Activated effector memory CD4-positive, alpha-beta T cell treated with Interleukin-2 at 50 U/mL for 16 hours (primary cell): ENCODE results near the gene ALDH3B2.
"Not testable (repeated sequence)": the region's sequence is repeated elsewhere in the genome, so short reads cannot be mapped to it uniquely, and the experiment has no call there.

Experiments used
- DNase-seq: peaks from one replicate; pipeline ENCODE4 v3.0.0-alpha.2; 2020

The ALDH3B2 gene

DNA sequence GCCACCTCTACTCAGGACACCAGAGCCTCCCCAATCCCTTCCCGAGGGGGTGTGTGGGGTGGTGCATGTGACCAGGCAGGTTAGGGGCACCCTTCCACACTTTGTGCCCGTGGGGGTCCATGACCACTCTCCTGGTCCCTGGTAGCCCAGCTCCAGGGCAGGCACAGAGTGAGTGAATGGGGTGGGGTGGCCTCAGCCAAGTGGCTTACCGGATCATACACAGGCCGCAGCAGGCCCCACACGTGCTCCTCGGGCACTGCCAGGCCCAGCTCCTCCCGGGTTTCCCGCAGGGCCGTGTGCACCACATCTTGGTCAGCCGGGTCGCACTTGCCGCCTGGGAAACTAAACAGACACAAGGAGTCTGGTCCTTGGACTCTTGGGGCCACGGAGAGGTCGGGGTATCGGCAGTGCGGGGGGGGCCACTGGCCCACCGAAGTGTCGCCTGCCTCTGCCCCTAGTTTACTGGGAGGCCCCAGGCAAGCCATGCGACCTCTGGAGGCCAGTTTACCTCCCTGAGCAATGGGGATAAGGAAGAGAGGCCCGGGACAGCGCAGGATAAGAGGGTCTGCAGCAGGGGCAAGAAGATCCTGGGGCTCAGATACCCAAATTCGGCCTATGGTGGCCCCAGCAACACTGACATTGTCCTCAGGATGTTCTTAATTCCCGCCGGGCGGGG is 45.6 kb downstream of the ALDH3B2 start:
- DNase-seq: no peak

DNA sequence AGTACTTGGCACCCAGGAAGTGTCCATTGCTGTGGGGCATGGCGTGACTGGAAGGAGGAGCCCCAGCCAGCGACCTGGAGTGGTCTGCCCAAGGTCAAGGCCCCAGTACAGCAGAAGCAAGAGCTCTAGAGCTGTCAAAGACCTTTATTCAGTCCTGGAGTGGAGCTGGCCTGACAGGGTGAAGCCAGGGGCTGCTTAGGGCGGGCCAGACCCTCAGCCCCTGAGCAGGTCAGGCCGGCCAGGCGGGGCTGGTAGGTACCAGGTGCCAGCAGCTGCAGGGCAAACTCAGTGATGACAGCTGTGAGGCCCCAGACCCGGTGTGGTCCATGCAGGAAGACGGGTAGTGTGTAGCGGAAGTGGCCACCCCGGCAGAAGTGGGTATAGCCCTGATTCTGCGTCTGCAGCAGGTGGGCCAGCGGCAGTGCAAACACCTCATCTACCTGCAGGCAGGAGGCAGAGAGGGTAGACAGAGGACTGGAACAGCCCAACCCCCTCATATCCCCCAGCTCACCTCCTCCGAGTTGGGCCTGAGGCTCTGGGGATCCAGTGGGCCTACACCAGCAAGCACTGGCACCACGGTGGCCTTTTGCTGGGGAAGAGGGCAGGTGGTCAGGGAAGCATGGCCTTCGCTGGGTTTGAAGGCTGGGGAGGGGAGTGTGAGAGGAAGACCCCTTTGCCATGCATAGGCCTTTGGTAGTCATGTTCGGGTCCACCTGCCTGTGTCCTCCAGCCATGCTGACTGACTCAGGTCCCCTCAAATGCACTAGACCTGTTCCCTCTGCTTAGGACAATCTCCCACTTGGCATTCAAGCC is 46.4 kb downstream of the ALDH3B2 start:
- DNase-seq: no peak

DNA sequence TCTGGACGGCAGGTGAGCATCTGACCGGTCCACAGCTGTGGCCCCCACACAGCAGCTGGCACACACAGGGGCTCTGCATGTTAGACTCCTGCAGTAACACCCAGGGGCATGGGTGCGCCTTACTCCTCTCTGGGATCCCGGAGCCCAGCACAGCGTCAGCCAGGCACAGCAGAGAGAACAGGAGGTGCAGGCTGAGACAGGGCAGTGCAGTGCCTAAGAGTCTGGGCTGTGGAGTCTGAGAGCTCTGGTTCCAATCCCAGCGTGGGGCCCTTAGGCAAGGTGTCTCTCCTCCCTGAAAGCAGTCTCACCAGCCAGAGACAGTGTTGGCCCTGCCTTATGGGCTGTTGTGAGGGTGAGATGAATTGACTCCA is 47.0 kb downstream of the ALDH3B2 start:
- DNase-seq: no peak

DNA sequence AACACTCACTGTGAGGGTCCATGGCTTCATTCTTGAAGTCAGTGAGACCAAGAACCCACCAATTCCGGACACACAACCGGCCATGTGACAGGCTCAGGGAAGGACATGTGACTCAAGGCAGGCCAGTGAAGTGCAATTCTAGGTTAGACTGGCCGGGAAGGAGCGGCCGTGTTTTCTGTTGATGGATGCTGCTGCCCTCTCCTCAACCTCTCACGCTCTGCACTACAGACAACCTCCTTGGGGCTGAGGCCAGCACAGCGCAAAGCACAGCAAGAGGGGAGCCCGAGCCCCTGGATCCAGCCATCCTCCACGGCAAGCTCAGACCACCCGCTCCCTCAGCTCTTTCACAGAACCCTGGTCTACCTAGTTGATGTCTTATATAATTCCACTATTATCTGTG is 47.5 kb downstream of the ALDH3B2 start:
- no peak for DNase-seq

DNA sequence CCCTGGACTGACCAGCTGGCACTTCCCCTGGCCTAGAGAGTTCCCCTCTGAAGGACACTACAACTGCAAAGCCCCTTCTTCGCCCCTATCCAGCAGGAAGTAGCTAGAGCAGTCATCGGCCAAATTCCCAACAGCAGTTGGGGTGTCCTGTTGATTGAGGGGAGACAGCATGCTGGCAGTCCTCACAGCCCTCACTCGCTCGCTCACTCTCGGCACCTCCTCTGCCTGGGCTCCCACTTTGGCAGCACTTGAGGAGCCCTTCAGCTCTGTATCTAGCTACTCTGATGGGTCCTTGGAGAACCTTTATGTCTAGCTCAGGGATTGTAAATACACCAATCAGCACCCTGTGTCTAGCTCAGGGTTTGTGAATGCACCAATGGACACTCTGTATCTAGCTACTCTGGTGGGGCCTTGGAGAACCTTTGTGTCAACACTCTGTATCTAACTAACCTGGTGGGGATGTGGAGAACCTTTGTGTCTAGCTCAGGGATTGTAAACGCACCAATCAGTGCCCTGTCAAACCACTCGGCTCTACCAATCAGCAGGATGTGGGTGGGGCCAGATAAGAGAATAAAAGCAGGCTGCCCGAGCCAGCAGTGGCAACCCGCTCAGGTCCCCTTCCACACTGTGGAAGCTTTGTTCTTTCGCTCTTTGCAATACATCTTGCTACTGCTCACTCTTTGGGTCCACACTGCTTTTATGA is 48.1 kb downstream of the ALDH3B2 start:
- DNase-seq: not testable (repeated sequence)

DNA sequence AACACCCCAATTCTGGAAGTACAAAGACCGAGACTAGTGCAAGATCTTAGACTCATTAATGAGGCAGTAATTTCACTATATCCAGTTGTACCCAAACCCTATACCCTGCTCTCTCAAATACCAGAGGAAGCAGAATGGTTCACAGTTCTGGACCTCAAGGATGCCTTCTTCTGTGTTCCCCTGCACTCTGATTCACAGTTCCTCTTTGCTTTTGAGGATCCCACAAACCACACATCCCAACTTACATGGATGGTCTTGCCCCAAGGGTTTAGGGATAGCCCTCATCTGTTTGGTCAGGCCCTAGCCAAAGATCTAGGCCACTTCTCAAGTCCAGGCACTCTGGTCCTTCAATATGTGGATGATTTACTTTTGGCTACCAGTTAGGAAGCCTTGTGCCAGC is 50.6 kb downstream of the ALDH3B2 start:
- DNase-seq: not testable (repeated sequence)

DNA sequence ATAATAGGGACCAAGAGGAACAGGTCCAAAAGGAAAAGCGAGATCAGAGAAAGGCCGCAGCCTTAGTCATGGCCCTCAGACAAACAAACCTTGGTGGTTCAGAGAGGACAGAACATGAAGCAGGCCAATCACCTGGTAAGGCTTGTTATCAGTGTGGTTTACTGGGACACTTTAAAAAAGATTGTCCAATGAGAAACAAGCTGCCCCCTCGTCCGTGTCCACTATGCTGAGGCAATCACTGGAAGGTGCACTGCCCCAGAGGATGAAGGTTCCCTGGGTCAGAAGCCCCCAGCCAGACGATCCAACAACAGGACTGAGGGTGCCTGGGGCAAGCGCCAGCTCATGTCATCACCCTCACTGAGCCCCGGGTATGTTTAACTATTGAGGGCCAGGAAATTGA is 51.5 kb downstream of the ALDH3B2 start:
- DNase-seq: not testable (repeated sequence)

DNA sequence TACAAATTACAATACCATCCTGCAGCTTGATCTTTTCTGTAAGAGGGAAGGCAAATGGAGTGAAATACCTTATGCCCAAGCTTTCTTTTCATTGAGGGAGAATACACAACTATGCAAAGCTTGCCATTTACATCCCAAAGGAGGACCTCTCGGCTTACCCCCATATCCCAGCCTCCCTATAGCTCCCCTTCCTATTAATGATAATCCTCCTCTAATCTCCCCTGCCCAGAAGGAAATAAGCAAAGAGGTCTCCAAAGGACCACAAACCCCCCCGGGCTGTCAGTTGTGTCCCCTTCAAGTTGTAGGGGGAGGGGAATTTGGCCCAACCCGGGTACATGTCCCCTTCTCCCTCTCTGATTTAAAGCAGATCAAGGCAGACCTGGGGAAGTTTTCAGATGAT is 52.5 kb downstream of the ALDH3B2 start:
- DNase-seq: not testable (repeated sequence)

DNA sequence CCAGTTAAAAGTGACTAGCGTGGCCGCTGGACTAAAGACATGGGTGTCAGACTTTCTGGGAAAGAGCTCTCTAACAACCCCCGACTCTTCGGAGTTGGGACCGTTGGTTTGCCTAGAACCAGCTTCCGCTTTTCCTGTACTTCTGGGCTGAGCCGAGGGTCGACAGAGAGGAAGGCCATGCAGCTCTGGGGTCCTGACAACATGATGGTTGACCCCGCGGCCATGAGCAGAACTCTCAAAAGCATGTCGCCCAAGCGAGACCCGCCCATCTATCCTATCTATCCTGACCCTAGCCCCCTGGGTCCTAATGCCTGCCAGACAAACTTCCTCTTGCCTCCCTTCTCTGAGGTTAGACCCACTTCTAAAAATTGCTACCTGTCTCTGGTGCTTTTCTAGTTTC is 53.8 kb downstream of the ALDH3B2 start:
- DNase-seq: not testable (repeated sequence)

DNA sequence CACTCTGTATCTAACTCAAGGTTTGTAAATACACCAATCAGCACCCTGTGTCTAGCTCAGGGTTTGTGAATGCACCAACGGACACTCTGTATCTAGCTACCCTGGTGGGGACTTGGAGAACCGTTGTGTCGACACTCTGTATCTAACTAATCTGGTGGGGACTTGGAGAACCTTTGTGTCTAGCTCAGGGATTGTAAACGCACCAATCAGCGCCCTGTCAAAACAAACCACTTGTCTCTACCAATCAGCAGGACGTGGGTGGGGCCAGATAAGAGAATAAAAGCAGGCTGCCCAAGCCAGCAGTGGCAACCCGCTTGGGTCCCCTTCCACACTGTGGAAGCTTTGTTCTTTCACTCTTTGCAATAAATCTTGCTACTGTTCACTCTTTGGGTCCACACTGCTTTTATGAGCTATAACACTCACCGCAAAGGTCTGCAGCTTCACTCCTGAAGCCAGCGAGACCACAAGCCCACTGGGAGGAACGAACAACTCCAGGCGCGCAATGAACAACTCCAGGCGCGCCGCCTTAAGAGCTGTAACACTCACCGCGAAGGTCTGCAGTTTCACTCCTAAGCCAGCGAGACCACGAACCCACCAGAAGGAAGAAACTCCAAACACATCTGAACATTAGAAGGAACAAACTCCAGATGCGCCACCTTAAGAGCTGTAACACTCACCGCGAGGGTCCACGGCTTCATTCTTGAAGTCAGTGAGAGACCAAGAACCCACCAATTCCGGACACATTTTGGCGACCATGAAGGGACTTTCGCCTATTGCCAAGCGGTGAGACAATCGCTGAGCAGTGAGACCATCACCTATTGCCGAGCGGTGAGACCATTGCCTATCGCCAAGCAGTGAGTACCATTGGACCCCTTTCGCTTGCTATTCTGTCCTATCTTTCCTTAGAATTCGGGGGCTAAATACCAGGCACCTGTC is 54.5 kb downstream of the ALDH3B2 start:
- not testable (repeated sequence) for DNase-seq

DNA sequence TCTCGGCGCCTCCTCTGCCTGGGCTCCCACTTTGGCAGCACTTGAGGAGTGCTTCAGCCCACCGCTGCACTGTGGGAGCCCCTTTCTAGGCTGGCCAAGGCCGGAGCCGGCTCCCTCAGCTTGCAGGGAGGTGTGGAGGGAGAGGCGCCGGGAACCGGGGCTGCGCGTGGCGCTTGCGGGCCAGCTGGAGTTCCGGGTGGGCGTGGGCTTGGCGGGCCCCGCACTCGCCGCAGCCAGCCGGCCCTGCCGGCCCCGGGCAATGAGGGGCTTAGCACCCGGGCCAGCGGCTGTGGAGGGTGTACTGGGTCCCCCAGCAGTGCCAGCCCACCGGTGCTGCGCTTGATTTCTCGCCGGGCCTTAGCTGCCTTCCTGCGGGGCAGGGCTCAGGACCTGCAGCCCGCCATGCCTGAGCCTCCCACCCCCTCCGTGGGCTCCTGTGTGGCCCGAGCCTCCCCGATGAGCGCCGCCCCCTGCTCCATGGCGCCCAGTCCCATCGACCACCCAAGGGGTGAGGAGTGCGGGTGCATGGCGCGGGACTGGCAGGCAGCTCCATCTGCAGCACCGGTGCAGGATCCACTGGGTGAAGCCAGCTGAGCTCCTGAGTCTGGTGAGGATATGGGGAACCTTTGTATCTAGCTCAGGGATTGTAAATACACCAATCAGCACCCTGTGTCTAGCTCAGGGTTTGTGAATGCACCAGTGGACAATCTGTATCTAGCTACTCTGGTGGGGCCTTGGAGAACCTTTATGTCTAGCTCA is 55.3 kb downstream of the ALDH3B2 start:
- DNase-seq: not testable (repeated sequence)

DNA sequence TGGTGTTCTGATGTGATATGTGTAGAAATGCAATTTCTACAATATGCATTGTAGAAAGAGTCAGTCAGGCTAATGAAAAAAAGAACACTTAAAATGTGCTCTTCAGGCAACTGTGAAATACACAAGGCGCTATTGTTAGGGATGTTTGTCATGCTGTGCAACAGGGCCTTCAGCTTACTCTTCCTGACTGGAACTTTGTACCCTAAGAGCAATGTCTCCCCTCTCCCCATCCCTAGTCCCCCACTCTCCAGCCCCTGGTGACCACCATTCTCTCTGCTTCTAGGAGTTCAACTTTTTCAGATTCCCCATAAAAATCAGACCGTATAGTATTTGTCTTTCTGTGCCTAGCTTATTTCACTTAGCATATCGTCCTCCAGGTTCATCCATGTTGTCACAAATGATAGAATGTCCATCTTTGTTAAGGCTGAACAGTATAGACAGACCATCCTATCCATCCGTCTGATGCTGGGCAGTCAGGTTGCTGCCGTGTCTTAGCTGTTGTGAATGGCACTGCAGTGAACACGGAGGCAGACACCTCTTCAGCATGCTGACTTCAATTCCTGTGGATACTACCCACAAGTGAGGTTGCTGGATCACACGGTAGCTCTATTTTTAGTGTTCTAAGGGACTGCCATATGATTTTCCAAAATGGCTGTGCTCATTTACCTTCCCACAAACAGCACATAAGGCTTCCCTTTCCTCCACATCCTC is 57.0 kb downstream of the ALDH3B2 start:
- no peak for DNase-seq

DNA sequence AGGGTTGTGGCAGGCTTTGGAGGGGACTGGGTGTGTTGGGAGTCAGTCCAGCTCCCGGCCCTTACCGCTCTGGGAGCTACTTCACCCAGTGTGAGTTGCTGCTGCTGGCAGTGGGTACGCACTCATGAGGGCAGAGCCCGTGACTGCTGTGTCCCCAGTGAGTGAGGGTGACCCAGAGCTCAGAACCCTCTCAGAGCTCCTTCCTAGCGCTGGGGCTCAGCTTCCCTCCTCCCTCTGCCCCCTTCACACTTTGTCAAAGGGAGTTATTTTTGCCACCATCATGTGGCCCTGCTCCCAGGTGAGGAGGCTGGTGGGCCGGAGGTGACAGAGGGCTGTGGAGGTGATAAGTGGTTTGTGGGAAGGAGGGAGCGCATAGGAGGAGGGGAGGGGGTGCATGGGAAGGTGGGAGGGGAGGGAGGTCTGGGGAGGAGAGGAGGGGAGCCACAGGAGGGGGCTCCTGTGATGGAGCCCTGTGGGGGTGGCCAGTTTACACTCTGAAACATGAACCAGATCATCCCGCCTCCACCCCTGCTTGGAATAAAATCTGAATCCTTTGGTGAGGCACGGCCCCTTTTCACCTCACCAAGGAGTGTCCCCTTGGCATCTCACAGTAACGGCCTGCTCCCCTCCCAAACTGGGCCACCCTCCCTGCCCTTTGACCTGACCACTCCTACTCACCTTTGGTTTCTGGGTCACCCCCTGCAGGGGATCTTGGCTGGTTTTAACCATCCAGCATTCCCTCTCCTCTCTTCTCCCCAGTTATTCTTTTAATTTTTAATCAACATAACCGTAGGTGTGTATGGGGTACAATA is 57.8 kb downstream of the ALDH3B2 start:
- no peak for DNase-seq

DNA sequence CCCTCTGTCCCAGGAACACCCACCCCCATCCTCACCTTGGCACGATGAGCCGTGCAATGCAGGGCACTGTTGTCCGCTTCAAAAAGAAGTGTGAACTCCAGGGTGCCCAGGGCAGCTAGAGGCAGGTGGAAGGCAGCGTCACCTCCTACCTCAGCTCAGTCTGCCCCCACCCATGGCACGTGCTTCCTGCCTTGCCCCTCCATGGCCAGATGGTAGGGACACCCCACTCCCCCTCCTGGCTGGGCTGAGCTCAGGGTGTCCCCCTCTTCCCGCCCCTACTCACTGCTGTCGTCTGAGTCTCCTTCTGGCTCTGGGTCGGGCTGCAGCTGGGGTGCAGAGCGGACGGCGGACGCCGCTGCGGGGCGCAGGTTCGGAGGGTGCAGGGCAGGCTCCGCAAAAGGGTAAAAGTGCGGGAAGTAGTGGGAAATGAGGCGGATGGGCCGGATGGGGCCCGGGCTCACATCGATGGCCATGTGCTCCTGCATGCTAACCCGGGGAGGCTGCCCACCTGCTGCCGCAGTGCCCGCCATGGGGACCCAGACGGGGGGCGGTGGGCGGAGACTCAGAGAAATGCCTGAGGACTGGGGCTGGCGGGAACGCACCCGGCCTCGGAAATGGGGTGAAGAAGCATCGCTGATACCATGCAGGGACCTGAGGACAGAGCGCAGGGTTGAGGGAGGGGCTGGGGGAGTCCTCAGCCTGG is 58.5 kb downstream of the ALDH3B2 start:
- DNase-seq: no peak

DNA sequence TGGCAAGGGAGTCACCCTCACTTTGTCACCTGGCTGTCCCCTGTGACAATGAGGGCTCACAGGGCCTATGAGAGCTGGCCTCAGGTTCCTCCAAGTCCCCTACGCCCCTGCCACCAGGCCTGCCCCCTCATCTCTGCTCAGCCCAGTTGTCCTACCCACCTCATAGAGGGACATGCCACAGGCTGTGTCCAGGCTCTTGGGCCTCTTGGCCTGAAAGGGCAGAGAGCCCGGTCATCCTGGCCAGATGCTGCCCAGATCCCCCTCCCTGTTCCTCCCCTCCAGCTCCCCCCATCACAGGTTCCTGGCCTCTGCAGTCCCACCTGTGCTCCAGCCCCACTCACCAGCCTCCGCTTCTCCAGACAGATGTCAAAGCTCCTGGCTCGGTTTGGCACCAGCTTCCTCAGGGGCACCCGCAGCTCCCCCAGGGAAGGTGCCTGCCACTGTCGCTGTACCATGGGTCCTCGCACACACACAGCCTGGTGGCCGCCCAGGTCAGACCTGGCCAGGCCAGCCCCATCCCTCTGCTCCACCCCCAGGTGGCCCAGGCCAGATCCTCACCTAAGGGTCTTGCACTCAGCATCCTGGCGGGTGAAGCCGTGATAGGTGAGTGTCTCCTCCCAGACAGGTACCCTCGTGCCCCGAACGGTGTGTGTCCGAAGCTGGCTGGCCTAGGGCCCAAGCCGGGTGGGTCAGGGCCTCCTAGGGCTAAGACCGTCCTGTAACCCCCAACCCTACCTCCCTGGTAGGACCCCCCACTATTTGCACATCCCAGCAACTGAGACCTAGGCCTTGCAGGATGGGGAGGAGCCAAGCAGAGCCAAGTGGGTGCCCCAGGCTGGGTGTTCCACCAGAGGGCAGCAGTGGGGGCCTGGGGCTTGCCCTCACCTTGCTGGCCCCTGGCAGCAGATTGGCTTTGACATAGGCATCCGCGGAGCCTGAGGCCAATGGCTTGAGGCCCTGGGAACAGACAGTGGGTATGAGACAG is 59.4 kb downstream of the ALDH3B2 start:
- DNase-seq: peak; percentile 27

DNA sequence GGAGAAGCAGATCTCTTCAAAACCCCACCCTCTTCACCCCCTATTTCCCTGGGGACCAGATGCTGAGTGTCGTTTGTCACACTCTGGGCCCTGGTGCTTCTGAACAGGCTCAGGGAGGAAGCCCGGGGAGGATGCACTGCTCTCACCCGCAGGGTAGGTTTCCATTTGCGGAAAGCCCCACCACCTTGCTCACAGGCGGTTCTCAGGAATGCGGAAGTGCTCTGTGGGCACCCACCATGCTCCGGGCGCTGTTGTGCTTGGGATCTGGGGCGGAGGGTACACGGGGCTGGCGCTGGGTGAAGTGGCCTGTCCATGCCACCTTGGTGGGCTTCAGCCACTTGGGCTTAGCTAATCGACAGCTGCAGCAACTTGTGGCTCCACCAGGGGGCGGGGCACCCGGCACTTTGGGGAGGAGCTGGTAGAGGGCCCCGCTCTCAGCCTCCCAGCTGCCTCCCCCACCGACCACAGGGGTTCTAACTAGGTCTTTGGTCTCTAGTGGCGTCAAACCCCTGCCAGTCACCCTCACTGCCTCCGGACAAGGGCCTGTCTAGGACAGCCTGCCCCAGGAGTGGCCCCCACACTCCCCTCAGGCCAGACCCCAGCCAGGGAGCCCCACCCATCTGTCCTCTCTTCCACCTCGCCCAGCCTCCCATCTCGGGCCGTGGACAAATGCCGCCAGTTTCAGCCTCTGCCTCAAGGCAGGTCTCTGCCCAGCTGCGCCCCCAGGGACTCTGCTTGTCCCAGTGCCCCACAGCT is 60.3 kb downstream of the ALDH3B2 start:
- DNase-seq: peak; percentile 74

DNA sequence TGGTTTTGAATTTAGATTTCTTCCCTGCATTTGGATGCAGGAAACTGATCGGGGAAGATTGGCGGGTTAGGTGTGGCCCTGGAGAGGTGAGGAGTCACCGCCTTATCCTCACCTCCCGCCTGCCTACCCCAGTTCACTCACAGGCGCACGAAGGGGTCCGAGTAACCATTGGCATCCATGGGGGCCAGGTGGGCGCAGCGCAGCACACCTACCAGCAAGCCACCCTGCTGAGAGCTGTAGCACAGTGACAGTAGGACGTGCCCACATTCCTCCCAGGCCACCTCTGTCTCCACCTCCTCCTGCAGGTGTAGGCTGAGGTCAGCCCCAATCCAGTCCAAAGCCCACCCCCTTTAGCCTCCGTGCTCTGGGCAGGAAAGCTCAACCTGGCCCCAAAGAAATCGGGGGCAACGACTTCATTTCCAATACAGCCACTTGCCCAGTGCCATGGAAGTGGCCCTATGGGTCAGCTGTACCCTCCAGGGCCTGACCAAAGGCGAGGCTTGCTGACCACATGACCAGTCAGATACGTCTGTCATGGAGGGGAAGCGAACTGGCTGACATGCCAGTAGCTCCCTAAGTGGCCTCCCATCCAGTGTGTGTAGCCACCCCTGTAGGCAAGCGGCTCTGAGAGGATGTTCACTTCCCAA is 61.0 kb downstream of the ALDH3B2 start:
- no peak for DNase-seq
